DND-41 (cell line): Measurements from ENCODE around the gene SLC5A6.

Experiments used
- CTCF ChIP-seq: IDR thresholded peaks from 2 replicates; pipeline ENCODE4 v1.5.1; 2012; ENCODE audit warnings: borderline replicate concordance, low read length, moderate library complexity, mild to moderate bottlenecking; ENCODE audit not compliant: poor library complexity, severe bottlenecking; ENCODE audit errors: extremely low read depth
- EZH2 ChIP-seq: IDR thresholded peaks from 3 replicates; pipeline ENCODE4 v1.6.1; 2012; ENCODE audit warnings: borderline replicate concordance, low read depth, mild to moderate bottlenecking, moderate library complexity, low read length, inconsistent platforms; ENCODE audit not compliant: severe bottlenecking

GRCh38 chr2:27204566-27204965 is 7.5 kb downstream of the SLC5A6 start:
- TF ChIP-seq CTCF (no peak), EZH2 (no peak)
